Bronchial epithelial cell (primary cell): ENCODE measurements around the gene HOXA3. TPM values are rescaled to one million over a fixed set of nuclear protein-coding genes. Genes with fewer than 3 reads are reported as not detected.

Experiments
- DNase-seq: peaks from one replicate; pipeline ENCODE4 v3.0.0-alpha.2; 2010; ENCODE audit warnings: low read depth
- FAIRE-seq: peaks from 2 replicates; lab custom pipeline; 2011; peaks lifted over from hg19 to GRCh38; lab: Jason Lieb, UNC
- H3K27me3 ChIP-seq: 2 replicates; pipeline ENCODE4 v1.5.1; 2011; ENCODE audit warnings: low read length; ENCODE audit not compliant: control insufficient read depth, insufficient read depth
- H3K36me3 ChIP-seq: 2 replicates; pipeline ENCODE4 v1.5.1; 2011; ENCODE audit warnings: low read length; ENCODE audit not compliant: control insufficient read depth, insufficient read depth
- H3K4me3 ChIP-seq: 2 replicates; pipeline ENCODE4 v1.5.1; 2011; ENCODE audit warnings: mild to moderate bottlenecking, low read depth, low read length, control low read depth
- total RNA-seq: library from RNA; depleted of rRNA; stranded (reverse); fragments of >200 nt; gene quantifications from 2 replicates; pipeline ENCODE4 v1.2.1, GENCODE V29; 2014
- TF ChIP-seq, protein P1 (sequence below): IDR thresholded peaks from 2 replicates; pipeline ENCODE4 v1.5.1; 2011; ENCODE audit warnings: mild to moderate bottlenecking, moderate library complexity, low read length, control low read depth, inconsistent platforms; ENCODE audit not compliant: insufficient read depth, severe bottlenecking

Gene HOXA3
- total RNA-seq, 1 donor from 2014 or later = not detected

DNA sequence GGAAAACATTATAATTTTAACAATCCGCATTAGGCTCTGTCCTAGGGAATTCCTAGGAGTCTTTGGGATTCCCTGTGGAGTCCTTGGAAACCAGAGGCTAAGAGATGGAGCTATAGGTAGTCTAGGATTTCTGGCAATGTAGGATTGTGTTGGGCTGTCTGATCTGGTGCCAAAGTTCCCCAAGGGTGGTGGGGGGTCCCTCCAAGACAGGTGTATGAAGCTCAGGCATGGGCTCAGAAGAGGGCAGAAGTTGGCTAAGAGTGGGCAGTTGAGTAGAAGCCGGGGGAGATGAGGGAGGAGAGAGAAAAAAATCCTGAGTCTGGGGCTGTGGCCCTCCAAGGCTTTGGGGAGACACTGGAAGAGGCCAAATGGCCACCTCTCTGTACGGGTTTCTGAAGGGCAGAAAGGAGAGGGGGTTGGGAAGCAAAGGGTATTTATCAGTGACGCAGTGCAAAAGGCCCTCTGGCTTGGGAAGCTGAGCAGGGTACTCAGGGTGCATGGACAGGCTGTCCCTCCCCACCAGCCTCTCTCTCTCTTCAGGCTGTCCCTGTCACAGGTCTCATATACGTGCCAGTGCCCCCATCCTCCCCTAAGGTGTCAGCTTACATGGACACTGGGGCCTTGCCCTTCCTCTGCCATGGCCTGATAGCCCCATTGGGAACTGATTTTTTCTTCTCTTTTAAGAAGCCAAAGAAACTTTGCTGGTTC lies 5.7 kb downstream of the HOXA3 start:
- FAIRE-seq (no peak), DNase-seq (no peak)
- Histone ChIP-seq H3K4me3 (no peak overlapping the region), H3K27me3 (peaks cover 86% of the 10 kb centered on the region), H3K36me3 (no peaks in the 10 kb centered on the region)
- TF ChIP-seq, protein P1, sequence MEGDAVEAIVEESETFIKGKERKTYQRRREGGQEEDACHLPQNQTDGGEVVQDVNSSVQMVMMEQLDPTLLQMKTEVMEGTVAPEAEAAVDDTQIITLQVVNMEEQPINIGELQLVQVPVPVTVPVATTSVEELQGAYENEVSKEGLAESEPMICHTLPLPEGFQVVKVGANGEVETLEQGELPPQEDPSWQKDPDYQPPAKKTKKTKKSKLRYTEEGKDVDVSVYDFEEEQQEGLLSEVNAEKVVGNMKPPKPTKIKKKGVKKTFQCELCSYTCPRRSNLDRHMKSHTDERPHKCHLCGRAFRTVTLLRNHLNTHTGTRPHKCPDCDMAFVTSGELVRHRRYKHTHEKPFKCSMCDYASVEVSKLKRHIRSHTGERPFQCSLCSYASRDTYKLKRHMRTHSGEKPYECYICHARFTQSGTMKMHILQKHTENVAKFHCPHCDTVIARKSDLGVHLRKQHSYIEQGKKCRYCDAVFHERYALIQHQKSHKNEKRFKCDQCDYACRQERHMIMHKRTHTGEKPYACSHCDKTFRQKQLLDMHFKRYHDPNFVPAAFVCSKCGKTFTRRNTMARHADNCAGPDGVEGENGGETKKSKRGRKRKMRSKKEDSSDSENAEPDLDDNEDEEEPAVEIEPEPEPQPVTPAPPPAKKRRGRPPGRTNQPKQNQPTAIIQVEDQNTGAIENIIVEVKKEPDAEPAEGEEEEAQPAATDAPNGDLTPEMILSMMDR = no peak

DNA sequence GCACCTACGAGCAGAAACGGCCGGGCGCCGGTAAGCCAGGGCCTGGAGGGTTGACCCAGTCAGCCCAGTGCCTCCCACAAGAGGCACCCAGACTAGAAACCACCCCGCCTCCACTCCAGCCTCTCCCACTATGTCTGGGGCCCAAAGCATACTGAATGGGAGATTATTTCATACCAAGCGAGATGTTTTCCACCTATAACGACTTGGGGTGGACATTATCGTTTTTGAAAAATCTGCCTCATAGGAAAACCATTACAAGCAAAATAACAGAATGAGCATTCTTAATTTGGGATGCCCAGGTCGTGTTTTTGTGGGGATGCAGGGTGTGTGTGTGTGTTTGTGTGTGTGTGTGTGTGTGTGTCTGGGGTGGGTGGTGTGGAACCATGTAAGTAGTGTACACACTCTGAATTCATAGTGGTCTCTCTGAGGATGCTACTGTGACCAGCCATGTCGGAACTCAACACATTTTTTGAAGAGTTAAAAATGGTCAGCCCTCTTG lies 6.4 kb downstream of the HOXA3 start:
- no peak overlapping the region for H3K4me3 ChIP-seq
- DNase-seq = no peak
- peaks cover 86% of the 10 kb centered on the region for H3K27me3 ChIP-seq
- TF ChIP-seq, protein P1 = no peak
- FAIRE-seq = peak; percentile 13
- no peaks in the 10 kb centered on the region for H3K36me3 ChIP-seq

DNA sequence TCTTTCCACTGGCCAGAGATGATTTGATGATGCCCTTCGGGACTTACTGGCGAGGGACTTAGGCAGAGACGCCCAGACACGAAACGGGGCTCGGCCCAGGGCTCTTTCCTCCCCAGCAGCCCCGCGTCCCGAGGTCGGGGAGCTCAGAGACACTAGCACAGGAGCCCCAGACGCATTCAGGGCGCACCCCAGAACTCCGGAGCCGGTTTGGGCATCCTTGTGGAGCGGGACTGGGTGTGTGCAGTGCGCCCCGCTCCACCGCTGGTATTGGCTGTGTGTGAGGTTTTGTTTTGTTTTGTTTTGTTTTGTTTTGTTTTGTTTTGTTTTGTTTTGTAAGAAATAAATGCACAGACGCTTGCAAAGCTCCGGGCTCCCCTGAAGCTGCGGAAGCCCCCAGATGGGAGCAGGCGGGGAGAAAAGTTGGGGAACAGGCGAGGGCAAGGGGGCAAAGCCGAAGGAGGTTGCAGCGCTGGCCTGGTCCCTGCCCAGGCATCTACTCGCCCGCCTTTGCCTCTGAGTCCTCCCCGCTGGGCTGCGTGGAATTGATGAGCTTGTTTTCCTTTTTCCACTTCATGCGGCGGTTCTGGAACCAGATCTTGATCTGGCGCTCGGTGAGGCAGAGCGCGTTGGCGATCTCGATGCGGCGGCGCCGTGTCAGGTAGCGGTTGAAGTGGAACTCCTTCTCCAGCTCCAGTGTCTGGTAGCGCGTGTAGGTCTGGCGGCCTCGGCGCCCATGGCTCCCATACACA lies 7.0 kb downstream of the HOXA3 start:
- peaks cover 87% of the 10 kb centered on the region for H3K27me3 ChIP-seq
- FAIRE-seq (no peak), DNase-seq (no peak)
- H3K4me3 ChIP-seq = no peak overlapping the region
- H3K36me3 ChIP-seq = no peaks in the 10 kb centered on the region
- TF ChIP-seq, protein P1 = no peak

DNA sequence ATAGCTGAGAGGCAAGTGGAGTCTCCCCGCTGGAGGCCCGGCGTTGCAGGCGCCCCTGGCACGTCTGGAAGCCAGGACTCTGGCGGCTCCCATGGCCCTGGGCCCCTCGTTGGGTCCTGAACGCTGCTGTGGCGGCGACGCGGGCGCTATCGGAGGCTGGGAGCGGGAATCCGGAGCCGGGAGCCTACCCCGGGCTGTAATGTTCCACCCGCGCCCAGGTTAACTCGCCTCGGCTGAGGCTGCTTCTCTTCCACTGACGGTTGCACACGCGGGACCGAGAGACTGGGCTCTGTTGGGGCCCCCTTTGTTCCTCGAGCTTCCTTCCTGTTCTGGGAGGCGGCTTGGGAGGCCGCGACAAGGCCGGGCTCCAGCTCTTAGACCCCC lies 7.6 kb downstream of the HOXA3 start:
- FAIRE-seq = no peak
- TF ChIP-seq, protein P1 = no peak
- no peak overlapping the region for H3K4me3 ChIP-seq
- peaks cover 88% of the 10 kb centered on the region for H3K27me3 ChIP-seq
- no peak for DNase-seq
- H3K36me3 ChIP-seq = no peaks in the 10 kb centered on the region

DNA sequence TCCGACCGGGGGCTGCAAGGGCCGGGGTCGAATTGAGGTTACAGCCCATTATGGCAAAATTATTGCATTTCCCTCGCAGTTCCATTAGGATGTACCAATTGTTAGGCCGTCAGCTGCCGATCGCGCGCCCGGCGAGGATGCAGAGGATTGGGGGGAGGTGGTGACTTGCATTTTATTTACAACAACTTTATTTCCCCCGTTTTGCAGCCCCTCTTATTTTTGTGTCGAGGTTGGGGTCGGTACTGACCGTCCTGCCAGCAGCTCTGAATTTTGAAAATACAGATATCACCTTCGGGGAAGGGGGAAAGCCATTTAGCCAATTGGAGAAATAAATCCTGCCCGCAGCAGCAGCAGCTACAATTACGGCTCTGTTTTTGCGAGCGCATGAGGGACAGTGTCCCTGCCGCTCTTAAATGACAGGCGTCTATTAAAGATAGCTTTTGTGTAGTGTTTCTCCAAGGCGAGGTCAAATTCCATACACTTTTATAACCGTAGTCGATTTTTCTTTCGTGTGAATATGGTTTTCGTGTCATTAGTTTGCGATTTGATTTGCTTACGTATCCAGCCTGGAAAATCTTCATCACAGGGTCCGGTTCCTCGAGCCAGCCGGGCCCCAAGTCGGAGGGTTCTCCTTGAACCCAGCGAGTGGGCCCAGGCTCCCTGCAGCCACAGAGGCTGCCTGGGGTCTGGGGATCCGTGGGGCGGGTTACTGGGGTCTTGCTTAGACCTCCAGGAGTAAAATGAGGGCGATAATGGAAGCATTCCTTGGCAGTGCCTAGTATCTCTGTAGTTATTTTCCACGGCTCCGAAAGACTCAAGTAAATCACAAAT lies 8.2 kb downstream of the HOXA3 start:
- Histone ChIP-seq H3K27me3 (peaks cover 87% of the 10 kb centered on the region), H3K4me3 (no peak overlapping the region), H3K36me3 (no peaks in the 10 kb centered on the region)
- TF ChIP-seq, protein P1 = no peak
- FAIRE-seq (no peak), DNase-seq (no peak)
